ENCODE data around the gene CDCP1. TPM values are rescaled to one million over a fixed set of nuclear protein-coding genes. Genes with fewer than 3 reads are reported as not detected.

Gene CDCP1, protein sequence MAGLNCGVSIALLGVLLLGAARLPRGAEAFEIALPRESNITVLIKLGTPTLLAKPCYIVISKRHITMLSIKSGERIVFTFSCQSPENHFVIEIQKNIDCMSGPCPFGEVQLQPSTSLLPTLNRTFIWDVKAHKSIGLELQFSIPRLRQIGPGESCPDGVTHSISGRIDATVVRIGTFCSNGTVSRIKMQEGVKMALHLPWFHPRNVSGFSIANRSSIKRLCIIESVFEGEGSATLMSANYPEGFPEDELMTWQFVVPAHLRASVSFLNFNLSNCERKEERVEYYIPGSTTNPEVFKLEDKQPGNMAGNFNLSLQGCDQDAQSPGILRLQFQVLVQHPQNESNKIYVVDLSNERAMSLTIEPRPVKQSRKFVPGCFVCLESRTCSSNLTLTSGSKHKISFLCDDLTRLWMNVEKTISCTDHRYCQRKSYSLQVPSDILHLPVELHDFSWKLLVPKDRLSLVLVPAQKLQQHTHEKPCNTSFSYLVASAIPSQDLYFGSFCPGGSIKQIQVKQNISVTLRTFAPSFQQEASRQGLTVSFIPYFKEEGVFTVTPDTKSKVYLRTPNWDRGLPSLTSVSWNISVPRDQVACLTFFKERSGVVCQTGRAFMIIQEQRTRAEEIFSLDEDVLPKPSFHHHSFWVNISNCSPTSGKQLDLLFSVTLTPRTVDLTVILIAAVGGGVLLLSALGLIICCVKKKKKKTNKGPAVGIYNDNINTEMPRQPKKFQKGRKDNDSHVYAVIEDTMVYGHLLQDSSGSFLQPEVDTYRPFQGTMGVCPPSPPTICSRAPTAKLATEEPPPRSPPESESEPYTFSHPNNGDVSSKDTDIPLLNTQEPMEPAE
- total RNA-seq (2022) (180 and 208 TPM in 2 replicates), Bru-seq, nascent RNA (percentile 96 among the genes with signal in this experiment), BruChase-seq, experiment 1, labeled RNA remaining after a 6-hour chase (percentile 96 among the genes with signal in this experiment), BruChase-seq, experiment 2, labeled RNA remaining after a 2-hour chase (percentile 89 among the genes with signal in this experiment)
- long read RNA-seq, full-length matches to known transcripts: 252 of 386 reads
- long read RNA-seq, partial matches to known transcripts: 58 of 386 reads
- long read RNA-seq, other reads (novel, unspliced or antisense): 76 of 386 reads

DNA sequence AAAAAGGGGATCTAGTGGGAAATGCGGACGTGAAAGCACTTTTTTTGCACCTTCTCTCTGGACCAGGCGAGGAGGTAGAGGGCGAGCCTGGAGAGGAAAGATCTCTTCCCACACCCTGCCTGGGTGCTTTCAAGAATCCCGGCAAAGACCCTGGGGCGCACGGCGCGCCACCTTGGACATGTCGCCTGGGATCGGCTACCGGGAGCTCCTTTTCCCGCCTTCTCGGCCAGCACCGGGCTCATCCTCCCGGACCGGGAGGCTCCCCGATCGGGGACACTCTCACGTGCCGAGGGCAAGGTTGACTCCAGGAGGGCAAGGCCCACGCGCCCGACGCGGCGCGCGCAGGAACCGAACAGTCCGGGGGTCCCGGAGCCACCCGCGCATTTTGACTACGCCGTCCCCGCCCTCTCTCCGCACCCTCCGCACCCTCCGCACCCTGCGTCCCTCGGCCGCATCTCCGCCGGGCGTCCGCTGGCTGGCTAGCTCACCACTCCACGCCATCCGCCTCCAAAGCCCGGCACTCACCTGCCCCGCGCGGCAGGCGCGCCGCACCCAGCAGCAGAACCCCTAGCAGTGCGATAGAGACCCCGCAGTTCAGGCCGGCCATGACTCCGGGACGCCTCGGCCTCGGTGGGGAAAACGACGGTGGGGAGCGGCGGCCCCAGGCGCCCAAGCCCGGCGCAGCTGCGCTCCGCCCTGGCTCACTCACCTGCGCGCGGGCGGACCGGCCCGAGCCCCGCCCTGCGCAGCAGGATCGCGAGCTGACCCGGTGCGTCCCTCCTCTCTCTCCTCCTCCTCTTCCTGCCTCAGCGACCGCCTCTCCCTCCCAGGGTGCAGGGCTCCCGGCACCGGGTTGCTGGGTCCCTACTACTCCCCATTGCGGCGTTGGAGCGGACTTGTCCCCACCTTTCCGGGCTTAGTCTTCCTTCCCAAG lies at the start of gene CDCP1:
Gene CDCP1, minus strand, starts transcription at position 698 of the 934 bp plus-strand sequence. Its CDS starts 91 bp downstream, at position 607.
- H3K4me1 Mint-ChIP-seq (ENCODE audit: insufficient read depth, unreplicated experiment): peaks cover 22% of the 10 kb centered on the region
- CTCF ChIA-PET: interaction anchor here (0.5 to 5.2 kb wide), 11 partner anchors 8 to 111 kb away, joined by 3 to 38 read pairs (median 5); no protein-coding TSS in a partner anchor
- TF ChIP-seq, protein P1, sequence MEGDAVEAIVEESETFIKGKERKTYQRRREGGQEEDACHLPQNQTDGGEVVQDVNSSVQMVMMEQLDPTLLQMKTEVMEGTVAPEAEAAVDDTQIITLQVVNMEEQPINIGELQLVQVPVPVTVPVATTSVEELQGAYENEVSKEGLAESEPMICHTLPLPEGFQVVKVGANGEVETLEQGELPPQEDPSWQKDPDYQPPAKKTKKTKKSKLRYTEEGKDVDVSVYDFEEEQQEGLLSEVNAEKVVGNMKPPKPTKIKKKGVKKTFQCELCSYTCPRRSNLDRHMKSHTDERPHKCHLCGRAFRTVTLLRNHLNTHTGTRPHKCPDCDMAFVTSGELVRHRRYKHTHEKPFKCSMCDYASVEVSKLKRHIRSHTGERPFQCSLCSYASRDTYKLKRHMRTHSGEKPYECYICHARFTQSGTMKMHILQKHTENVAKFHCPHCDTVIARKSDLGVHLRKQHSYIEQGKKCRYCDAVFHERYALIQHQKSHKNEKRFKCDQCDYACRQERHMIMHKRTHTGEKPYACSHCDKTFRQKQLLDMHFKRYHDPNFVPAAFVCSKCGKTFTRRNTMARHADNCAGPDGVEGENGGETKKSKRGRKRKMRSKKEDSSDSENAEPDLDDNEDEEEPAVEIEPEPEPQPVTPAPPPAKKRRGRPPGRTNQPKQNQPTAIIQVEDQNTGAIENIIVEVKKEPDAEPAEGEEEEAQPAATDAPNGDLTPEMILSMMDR (IDR thresholded peaks at IDR 0.05; ENCODE audit: unreplicated experiment): no peak
- POLR2A ChIA-PET: interaction anchor here (0.6 to 9.4 kb wide), 23 partner anchors 9 to 448 kb away, joined by 3 to 192 read pairs (median 10); no protein-coding TSS in a partner anchor
- H3K4me3 Mint-ChIP-seq (ENCODE audit: unreplicated experiment): peak within 1 kb of the TSS; percentile 88
- H3K27me3 Mint-ChIP-seq (ENCODE audit: insufficient read depth, unreplicated experiment): no peaks in the 10 kb centered on the region
- intact Hi-C loops (cut with micrococcal nuclease): loop anchor here (1.0 to 5.0 kb wide), 4 partner anchors 21 to 55 kb away; no protein-coding TSS in a partner anchor
- BruUV-seq (replicated peaks): no TSS peak
- peaks cover 6% of the 10 kb centered on the region for H3K36me3 Mint-ChIP-seq (ENCODE audit: insufficient read depth, unreplicated experiment)
- peaks cover 8% of the 10 kb centered on the region for H3K9me3 Mint-ChIP-seq (ENCODE audit: unreplicated experiment)
- peak; percentile 70 for DNase-seq (ENCODE audit: unreplicated experiment)
- H3K27ac Mint-ChIP-seq (ENCODE audit: low read depth, unreplicated experiment): peak within 1 kb of the TSS; percentile 91

DNA sequence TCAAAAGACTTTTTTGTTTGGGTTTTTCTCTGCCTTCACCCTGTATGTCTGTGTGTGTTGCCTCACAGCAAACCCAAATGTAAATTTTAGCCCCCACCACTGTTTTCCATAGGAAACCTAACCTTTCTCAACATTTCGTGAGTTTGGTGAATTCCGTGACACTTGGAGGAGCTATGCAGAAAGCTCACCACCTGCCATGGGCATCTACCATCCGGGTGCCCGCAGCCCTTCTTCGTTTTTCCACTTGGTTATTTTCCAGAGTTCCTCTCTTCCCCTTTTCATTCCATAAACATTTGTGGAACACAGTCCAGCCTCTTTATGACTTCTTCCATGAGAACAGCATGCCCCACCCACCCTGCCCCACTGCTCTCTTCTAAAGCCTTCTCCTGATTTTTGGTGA lies 48.6 kb upstream of the CDCP1 start:
- no peaks in the 10 kb centered on the region for H3K27me3 Mint-ChIP-seq (ENCODE audit: insufficient read depth, unreplicated experiment)
- BruUV-seq (replicated peaks): no TSS peak
- no peak for DNase-seq (ENCODE audit: unreplicated experiment)
- ChIA-PET CTCF (interaction anchor here (1.8 kb wide), 1 partner anchor 153 kb away, joined by 5 read pairs; no protein-coding TSS in a partner anchor), POLR2A (interaction anchor here (1.2 kb wide), 1 partner anchor 11 kb away, joined by 3 read pairs; no protein-coding TSS in a partner anchor)
- H3K4me3 Mint-ChIP-seq (ENCODE audit: unreplicated experiment): no peak overlapping the region
- peaks cover 17% of the 10 kb centered on the region for H3K4me1 Mint-ChIP-seq (ENCODE audit: insufficient read depth, unreplicated experiment)
- H3K27ac Mint-ChIP-seq (ENCODE audit: low read depth, unreplicated experiment): no peak overlapping the region
- H3K36me3 Mint-ChIP-seq (ENCODE audit: insufficient read depth, unreplicated experiment): no peaks in the 10 kb centered on the region
- H3K9me3 Mint-ChIP-seq (ENCODE audit: unreplicated experiment): no peaks in the 10 kb centered on the region
- intact Hi-C loops (cut with micrococcal nuclease): no loop called here
- TF ChIP-seq, protein P1 (IDR thresholded peaks at IDR 0.05; ENCODE audit: unreplicated experiment): no peak

DNA sequence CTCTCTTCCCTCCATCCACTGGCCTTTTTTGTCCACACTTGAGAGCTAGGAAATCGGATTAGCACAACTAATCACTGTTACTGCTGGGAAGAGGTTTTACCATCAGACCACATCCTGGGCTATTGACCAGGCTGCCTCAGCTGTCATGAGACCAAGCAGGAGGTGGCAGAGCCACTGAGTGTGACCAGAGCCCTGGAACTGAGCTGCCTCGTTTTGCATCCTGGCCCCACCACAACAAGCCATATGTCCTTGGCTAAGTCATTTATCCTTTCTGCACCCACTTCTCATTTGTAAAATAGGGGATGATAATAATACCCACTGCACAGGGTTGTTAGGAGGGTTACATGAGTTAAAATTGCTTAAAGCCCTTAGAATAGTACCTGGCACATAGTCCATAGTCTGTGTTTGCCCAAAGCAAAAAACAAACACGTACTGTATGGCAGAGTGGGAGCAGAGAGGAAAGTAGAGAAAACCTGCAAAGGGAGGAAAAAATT lies 45.8 kb upstream of the CDCP1 start:
- DNase-seq (ENCODE audit: unreplicated experiment): no peak
- no TSS peak for BruUV-seq (replicated peaks)
- intact Hi-C loops (cut with micrococcal nuclease): no loop called here
- H3K27ac Mint-ChIP-seq (ENCODE audit: low read depth, unreplicated experiment): no peak overlapping the region
- ChIA-PET POLR2A (interaction anchor here (0.6 to 1.0 kb wide), 2 partner anchors 9 to 498 kb away, joined by 3 to 4 read pairs; no protein-coding TSS in a partner anchor), CTCF (interaction anchor here (0.7 to 3.0 kb wide), 3 partner anchors 19 to 517 kb away, joined by 3 to 12 read pairs (median 3); no protein-coding TSS in a partner anchor)
- H3K4me1 Mint-ChIP-seq (ENCODE audit: insufficient read depth, unreplicated experiment): peaks cover 6% of the 10 kb centered on the region
- no peaks in the 10 kb centered on the region for H3K36me3 Mint-ChIP-seq (ENCODE audit: insufficient read depth, unreplicated experiment)
- TF ChIP-seq, protein P1 (IDR thresholded peaks at IDR 0.05; ENCODE audit: unreplicated experiment): no peak
- H3K4me3 Mint-ChIP-seq (ENCODE audit: unreplicated experiment): no peak overlapping the region
- no peaks in the 10 kb centered on the region for H3K9me3 Mint-ChIP-seq (ENCODE audit: unreplicated experiment)
- H3K27me3 Mint-ChIP-seq (ENCODE audit: insufficient read depth, unreplicated experiment): no peaks in the 10 kb centered on the region

All from MCF 10A (cell line).